DND-41 (cell line): ENCODE data around the gene ZCCHC10.

Experiments used
- EZH2 ChIP-seq: IDR thresholded peaks from 3 replicates; pipeline ENCODE4 v1.6.1; 2012; ENCODE audit warnings: borderline replicate concordance, low read depth, mild to moderate bottlenecking, moderate library complexity, low read length, inconsistent platforms; ENCODE audit not compliant: severe bottlenecking
- TF ChIP-seq, protein P1 (sequence below): IDR thresholded peaks from 2 replicates; pipeline ENCODE4 v1.5.1; 2012; ENCODE audit warnings: borderline replicate concordance, low read length, moderate library complexity, mild to moderate bottlenecking; ENCODE audit not compliant: poor library complexity, severe bottlenecking; ENCODE audit errors: extremely low read depth

DNA sequence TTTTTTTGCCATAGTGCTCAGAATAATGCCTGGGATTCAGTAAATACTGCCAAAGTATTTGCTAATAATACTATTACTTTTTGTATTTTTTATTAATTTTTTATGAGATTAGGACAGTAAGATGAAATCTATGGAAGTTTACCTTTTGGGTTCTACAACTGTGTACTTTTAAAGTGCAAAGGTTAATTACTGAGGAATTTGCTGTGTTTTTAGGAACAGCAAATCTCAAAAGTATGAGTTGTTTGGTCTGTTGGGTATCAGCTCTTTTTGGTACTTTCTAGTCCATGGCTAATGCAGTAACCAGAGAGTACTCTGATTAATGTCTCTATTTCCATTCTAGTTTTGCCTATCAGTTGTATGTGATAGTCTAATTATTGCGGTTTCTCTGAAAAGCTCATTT, 30.5 kb upstream of the ZCCHC10 start:
- TF ChIP-seq, protein P1, sequence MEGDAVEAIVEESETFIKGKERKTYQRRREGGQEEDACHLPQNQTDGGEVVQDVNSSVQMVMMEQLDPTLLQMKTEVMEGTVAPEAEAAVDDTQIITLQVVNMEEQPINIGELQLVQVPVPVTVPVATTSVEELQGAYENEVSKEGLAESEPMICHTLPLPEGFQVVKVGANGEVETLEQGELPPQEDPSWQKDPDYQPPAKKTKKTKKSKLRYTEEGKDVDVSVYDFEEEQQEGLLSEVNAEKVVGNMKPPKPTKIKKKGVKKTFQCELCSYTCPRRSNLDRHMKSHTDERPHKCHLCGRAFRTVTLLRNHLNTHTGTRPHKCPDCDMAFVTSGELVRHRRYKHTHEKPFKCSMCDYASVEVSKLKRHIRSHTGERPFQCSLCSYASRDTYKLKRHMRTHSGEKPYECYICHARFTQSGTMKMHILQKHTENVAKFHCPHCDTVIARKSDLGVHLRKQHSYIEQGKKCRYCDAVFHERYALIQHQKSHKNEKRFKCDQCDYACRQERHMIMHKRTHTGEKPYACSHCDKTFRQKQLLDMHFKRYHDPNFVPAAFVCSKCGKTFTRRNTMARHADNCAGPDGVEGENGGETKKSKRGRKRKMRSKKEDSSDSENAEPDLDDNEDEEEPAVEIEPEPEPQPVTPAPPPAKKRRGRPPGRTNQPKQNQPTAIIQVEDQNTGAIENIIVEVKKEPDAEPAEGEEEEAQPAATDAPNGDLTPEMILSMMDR: no peak
- no peak for TF ChIP-seq EZH2
